Stimulated activated CD8-positive, alpha-beta memory T cell treated with anti-CD3 and anti-CD28 coated beads, Interleukin-7, amount 100 ng/mL, for 1 hour (primary cell): ENCODE measurements around the gene CERS6.

Experiments used
- DNase-seq, 2 donors: peaks; one replicate each; pipeline ENCODE4 v3.0.0-alpha.2; 2020; ENCODE audit warnings: low read depth in 2 of 2

CERS6 gene

GRCh38 chr2:168530982-168531622 is 75.0 kb downstream of the CERS6 start:
- no peak for DNase-seq

GRCh38 chr2:168534926-168535325 is 78.9 kb downstream of the CERS6 start:
- no peak for DNase-seq

DNA sequence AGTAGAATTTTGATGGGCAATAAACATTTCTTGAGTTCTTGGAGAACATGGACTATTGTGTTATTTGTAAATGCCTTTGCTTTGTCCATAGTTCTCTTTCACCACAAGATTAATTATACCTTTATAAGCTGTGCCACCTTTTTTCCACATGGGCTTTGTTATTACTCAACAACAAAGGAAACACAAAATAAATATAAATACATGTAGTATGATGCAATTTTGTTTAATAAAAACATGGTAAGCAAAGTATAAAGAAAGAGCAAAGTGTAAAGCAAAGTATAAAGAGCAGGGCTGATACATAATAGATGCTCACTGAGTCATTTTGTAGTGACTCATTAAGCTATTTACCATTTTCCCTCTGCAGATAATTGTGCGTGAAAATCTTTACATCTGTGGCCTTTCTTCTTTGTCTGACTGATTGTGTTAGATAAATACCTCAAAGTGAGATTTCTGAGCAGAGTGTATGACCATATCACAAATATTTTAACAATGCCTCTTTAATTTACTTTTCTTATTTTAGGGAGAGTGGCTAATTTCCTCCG is 80.9 kb downstream of the CERS6 start:
- DNase-seq = no peak

- no peak for DNase-seq
These were observed 82.1 kb downstream of the CERS6 start for GRCh38 chr2:168538133-168538532.

- no peak for DNase-seq
These were observed 82.5 kb downstream of the CERS6 start for GRCh38 chr2:168538534-168538933.

DNA sequence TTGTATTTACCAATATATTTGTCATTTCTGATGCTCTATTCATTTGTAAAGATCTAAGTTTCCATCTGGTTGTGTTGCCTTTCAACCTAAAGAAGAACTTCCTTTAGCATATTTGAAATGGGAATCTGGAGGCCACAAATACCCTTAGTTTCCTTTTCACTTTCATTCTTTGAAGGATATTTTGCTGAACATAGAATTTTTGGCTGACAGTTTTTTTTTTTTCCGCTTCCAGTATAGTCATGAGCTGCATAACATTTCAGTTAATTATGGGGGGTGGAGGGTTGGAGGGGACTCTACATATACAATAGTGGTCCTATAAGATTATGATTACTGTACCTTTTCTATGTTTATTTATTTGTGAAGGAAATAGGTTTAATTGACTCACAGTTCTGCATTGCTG is 83.9 kb downstream of the CERS6 start:
- no peak for DNase-seq

GRCh38 chr2:168541858-168542257 is 85.8 kb downstream of the CERS6 start:
- DNase-seq = no peak

- DNase-seq = no peak
These were observed 87.0 kb downstream of the CERS6 start for GRCh38 chr2:168543037-168543436.

DNA sequence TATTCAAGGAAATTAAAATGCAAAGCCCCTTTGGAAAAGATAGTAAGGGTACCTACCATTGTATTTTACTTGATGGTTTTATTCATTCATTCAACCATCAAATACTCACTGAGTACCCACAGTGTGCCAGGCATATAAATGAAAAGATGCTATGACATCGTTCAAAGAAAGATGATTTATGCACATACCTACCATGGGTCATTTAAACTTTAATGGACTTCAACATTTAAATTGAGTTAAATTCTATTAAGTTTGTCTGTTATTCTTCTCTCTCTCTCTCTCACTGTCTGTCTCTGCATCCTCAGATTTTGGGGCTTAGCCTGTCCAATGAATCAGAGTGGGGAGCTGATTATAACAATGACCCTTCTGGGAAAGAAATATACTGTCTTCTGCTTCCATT is 87.9 kb downstream of the CERS6 start:
- no peak for DNase-seq

DNA sequence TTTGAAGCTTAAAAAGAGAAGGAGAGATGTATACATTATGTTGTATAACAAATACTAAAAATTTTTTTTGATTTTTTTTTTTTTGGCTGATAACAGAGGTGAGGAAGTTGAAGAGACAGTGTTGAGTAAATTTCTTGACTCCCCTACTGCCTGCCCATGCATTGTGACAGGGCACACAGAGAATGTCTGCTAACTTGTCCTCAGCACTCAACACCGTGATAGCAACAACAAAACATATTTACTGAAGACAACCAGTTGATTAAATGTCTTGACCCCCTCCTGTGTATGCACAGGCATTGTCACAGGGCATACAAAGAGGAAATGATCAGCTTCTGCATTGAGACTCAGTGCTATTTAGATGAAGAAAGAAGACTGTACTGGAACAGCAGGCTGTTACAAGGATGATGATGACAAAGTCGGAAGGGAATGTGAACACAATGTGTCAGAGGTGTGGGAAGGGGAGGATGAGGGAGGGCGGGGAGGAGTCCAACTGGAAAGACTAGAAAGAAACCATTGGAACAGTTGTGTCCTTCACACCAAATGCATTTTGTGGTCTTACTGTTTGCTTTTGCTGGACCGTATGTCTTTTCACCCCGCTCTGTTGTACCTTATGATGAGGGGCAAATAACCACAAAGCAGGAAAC is 89.5 kb downstream of the CERS6 start:
- DNase-seq = no peak

DNA sequence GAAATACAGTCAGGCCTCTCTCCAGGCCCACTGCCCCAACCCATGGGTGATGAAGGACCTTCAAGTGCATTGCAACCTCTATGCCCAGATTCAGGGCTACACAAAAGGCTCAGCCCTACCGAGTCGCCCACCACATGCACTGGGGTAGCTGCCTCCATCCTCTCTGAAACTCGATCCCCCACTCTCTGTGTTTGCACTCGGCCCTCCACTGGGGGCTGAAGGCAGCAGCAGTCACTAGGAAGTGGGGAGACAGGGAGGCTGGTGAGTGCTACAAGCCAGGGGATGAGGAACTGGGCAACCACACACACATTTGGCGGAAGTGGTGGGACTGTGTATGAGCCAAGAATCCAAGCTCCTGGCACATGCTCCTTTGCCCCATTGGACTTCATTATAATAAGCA is 94.6 kb downstream of the CERS6 start:
- no peak for DNase-seq

GRCh38 chr2:168552450-168552856 is 96.4 kb downstream of the CERS6 start:
- no peak for DNase-seq

GRCh38 chr2:168555283-168555682 is 99.2 kb downstream of the CERS6 start:
- no peak for DNase-seq

DNA sequence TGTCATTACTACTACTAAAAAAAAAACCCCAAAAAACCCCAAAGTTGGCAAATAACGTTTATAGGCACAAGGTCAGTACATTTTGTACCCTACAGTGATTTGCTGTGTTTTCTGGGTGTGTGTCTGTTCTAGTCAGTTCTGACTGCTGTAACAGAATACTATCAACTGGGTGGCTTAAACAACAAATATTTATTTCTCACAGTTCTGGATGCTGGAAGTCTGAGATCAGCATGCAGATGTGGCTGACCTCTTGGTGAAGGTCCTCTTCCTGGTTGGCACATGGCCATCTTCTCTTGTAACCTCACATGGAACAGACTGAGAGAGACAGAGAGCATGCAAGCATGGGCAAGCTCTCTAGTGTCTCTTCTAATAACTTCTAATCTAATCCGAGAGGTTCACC is 103.1 kb downstream of the CERS6 start:
- no peak for DNase-seq

GRCh38 chr2:168560817-168561499 is 104.9 kb downstream of the CERS6 start:
- no peak for DNase-seq

- DNase-seq = no peak
These were observed 105.9 kb downstream of the CERS6 start for GRCh38 chr2:168561991-168562390.

GRCh38 chr2:168562971-168563370 is 106.9 kb downstream of the CERS6 start:
- DNase-seq = no peak

DNA sequence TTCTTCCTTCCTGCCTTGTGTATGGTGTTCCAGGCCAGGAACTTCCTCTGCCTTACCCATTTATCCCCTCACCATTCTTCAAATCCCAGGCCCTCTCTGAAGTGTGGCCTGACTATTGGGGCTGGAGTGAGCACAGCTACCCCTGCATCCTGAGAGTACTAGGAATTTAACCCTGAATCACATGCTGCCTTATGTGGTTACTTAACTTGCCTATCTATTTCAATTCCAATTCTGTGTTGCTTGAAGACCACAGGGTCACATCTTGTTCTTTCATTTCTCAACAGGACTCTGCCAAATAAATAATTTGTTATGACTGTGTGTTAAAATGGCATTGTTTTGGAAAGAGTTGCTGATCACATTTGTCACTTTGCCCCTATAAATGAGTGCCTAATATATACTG is 108.6 kb downstream of the CERS6 start:
- no peak for DNase-seq

GRCh38 chr2:168565112-168565511 is 109.0 kb downstream of the CERS6 start:
- DNase-seq = no peak

GRCh38 chr2:168565512-168565911 is 109.4 kb downstream of the CERS6 start:
- DNase-seq = no peak

DNA sequence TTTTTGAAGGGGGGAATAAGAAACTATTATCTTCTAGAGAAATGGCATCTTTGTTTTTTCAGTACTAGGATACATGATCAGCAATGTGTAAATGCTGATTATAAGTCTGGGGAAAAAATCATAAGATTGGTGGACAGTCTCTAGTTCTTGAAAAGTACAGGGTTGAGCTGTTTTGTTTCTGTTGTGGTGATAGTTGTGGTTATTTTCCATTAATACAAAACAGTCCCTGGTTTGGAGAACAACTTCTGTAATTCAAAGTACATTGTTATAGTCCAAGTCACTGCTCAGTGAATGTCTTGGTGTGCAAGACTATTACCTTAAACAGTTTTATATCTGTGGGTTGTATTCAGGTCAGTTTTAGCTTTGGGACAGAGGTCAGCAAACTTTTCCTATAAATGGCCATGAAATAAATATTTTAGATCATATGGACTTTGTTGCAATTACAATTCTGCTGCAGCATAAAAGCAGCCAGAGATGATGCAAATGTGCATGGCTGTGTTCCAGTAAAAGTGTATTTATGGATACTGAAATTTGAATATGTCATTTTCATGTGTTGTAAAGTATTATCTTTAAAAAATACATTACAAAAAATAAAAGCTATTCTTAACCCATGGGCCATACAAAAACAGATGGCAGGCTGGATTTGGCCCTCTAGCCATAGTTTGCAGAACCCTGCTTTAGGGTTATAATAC is 111.0 kb downstream of the CERS6 start:
- DNase-seq = no peak

GRCh38 chr2:168567836-168568235 is 111.8 kb downstream of the CERS6 start:
- no peak for DNase-seq
